NOMO-1 (cell line): ENCODE data around the gene ARHGAP18.
"Not testable (repeated sequence)": the region's sequence is repeated elsewhere in the genome, so short reads cannot be mapped to it uniquely, and the experiment has no call there.

Experiments used
- DNase-seq, 2 experiments: peaks; one replicate each; lab custom pipeline; 2025; ENCODE audit not compliant: unreplicated experiment in 2 of 2; lab: John Stamatoyannopoulos, UW

The ARHGAP18 gene

DNA sequence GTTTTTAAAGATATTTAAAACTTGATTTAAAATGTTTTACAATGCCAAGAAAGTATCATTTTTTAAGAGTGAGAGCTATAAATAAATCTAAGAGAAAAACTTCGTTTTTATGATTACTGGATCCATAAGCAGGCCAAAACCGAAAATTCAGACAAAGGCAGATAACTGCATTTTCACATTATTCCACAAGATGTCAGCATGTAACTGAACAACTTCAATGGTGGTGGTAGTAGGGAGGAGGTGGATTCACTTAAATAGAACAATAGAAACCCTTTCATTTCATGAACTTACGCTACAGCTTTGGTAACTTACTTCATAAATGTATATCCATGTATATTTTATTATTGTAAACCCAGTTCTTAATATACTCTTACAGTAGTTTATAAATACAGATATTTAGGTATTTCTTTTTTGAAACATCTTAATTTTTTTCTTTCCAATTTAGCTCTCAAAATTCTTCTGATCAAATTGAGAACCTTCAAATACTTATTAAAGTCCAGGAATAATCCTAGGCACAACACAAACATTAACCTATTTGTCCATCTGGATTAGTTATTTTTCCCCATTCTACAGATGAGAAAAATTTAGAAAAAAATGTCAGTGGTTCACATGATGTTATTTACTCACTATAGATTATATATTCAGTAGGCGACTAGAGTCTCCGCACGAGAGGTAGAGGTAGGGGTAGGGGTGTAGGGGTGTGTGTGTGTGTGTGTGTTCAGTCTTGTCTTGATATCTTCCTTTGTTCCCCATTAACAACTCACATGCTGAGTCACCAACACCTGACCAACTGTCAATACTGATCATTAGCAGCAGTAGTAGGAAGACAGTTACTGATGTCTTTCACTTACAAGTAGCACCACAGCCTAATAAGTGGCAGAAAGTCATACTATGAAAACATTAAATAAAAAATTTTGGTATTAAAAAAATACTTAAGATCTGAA lies 111.5 kb downstream of the ARHGAP18 start:
- peak; percentile 60 to 67 for DNase-seq

DNA sequence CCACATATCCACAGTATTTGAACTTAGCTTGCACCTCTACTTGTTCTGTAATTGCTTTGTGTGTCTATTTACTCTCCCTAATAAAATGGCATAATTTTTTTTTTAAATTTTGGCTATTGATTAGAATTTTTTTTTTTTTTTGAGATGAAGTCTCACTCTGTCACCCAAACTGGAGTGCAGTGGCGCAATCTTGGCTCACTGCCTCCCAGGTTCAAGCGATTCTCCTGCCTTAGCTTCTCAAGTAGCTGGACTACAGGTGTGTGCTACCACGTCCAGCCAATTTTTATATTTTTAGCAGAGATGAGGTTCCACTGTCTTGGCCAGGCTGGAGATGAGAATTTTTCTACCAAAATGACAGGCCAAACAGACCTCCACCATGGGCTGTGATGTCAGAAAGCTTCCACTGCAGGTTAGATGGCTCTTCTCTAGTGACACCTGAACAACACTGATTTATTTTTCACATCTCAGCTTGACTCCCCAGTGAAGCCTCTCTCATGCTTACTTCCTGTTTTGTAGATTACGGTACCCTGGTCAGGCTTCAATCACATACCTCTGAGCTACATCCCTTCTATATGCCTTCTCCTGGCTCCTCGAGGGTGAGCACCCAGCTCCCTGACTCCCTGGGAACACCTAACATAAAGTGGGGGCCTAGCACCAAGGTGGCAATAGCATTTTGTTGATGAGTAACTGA lies 112.8 kb downstream of the ARHGAP18 start:
- no peak for DNase-seq

DNA sequence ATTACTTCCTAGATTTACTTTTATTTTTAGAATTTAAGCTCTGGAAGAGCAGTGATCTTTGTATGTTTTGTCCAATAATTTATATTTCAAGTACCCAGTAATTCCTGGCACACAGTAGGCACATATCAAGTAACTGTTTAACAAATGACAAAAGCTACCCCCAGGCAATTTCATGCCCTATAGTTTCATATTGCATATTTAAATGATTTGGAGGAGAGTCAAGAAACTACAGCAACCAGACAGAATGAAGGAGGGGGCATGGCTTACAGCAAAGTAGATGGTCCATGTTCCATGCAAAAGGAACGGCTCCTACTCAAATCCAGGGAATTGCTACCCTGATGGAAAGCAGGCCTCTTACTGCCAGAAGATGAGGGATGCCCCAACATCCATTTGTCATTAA lies 113.5 kb downstream of the ARHGAP18 start:
- DNase-seq, result no peak

DNA sequence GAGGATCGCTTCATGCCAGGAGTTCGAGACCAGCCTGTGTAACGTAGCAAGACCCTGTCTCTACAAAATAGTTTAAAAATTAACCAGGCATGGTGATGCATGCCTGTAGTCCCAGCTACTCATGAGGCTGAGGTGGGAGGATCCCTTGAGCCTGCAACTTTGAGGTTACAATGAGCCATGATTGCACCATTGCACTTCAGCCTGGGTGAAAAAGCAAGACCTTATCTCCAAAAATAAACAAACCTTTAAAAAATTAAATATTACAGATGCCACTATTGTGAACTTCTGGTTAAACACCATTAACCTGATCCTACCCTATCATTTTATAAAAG lies 116.8 kb downstream of the ARHGAP18 start:
- no peak for DNase-seq

DNA sequence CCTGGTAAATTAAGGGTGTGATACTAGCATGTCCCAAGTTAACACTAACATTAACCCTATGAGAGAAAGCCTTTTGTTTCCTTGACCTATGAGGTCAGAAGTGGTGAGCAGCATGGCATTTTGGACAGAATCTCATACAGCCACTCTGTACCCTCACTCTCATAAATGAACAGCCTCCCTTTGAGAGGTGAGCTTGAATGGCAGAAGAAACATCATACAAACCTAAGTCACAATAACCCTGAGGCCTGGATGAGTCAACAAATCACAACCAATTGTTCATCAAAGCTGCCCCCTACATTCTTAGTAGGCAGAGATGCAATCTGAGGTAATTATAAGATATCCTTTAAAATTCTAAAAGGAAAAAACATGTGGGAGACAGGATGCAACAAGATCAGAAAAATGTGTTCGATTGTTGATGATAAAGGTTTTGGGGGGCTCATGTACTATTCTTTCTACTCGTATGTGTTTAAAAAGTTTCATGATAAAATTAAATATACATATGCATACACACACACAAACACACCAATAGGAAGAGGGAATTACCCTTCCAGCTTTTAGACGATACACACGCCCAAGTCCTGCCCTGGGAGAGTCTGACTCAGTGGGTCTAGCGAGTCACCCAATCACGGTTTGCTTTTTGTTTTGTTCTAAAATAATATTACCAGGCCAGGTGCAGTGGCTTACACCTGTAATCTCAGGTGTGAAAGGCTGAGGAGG lies 117.3 kb downstream of the ARHGAP18 start:
- DNase-seq, result no peak

DNA sequence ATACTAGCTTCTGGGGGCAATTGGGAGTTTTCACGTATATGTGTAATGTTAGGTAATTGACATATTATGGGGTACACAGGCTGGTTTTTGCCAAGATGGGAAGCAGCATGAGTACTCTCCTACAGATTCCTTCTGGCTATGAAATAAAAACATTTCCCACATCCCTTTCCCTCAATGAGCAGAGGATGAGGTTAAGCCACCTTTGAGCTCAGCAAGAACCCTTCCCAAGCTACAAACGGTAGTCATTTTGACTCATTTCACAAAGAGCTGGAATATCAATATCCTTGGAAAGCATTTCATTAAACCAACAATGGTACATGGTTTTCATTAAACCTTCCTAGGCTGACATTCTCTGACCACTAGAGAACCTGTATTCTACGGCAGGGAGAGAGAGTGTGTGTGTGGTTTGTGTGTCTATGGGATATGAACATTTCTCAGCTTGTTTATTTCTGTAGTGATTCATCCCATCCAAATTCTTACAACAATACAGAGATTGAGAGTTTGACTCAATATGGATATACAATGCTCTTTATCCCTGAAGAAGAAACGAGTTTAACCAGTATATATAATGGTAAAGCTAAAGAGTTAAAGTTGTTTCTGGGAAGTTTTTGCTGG lies 119.5 kb downstream of the ARHGAP18 start:
- no peak for DNase-seq

DNA sequence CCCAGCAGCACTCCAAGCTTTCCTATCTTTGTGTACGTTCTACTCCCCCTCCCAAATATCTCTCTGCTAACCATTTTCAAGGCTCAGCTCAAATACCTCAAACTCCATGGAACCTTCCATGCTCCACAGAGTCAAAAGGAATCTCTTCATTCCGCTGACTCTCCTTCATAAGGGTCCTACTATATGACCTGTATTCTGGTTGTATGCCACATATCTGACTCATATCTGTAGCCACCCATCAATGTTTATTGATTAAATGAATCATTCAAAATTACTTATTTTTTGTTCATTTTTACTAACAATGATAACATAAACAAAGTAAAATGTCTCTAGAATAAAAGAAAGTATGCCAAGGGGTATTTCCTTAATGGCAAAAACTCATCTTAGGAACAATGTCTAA lies 123.2 kb downstream of the ARHGAP18 start:
- DNase-seq, result no peak

DNA sequence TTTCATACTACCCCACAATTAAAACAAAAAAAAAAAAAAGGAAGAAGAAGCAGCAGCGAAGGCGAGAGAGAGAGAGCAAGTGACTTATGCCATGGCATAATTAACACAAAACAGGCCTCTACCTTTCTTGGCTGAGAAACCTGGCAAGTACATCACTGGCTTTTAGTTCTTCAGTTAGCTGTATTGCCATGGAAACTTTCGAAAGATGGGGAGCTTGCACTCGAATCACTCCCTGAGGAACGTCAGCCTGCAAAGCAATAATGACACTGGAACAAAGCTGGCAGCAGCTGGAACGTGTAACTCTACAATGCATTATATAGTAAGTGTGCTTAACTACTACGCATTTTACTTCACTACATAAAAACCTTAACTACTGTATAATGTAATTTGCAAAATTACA lies 126.1 kb downstream of the ARHGAP18 start:
- DNase-seq, result no peak

DNA sequence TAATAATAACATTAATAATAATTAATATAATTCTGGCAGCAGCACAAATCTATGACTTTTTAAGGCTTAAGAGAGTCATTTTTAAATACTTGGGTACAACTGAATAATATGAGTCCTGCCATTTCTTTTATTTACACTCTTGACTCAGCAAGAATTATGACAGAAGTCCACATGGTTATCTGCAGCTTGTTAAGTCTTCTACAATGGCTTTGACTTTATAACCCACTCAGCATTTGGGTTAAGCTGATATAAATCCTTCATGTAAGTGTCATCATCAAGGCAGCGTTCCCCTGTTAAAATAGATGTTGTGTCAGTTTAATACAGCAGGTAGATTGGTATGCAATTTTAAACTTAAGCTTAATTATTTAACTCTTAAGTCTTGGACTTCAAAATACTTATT lies 131.7 kb downstream of the ARHGAP18 start:
- no peak for DNase-seq

DNA sequence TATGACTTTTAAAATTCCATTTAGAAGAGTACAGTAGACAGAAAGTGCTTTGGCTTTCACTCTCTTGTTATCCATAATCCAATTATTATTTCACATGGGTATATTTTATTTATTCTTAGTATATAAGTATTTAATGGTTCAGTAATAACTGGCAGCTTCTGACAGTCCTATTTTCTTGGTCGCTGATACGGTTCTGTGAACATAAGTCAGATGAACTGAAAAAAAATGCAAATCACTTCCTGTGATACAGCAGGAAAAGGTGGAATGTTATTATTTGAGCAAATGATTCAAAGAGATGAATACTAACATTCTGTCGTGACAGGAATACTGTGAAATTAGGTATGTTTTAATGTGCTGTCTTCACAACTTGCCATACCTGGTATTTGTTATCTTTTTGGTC lies 132.3 kb downstream of the ARHGAP18 start:
- DNase-seq, result no peak

DNA sequence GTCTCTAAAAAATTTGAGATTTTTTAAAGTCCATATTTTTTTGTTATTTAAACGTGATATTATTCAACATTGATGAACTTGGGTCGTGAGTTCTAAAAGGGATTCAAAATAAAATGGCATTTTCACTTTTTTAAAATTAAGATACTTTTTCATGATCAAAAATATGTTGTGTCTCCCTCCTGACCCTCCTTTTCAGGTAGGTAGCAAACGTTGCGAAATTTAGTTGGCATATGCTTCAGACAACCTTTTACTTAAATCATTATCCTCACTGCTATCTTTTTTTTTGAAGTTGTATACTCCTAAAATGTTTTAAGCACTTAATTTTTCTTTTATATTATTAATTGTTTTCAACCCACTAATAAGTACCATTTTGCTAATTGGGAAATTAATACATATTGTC lies 133.5 kb downstream of the ARHGAP18 start:
- DNase-seq, result no peak

DNA sequence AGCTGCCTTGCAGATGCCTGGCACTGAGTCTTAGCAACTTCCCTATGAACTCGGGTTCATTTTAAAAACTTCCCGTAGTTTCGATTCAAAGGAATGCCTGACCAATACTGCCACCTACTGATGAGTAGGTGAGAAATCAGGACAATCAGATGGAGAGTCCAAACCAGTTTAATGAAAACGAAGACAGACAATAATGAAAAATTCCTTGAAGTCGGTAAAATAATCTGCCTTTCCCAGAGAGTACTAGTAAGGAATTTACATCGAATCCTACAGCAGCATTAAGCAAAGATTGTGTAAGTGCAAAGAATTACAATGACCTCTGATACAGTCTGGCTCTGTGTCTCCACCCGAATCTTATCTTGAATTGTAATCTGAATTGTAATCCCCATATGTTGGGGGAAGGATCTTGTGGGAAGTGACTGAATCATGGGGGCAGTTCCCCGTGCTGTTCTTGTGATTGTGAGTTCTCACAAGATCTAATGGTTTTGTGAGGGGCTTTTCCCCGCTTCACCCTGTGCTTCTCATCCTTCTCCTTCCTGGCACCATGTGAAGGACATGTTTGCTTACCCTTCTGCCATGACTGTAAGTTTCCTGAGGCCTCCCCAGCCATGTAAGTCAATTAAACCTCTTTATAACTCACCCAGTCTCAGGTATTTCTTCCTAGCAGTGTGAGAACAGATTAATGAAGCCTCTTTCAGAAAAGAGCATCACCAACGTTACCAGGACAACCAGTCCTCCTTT lies 134.4 kb downstream of the ARHGAP18 start:
- peak; percentile 18 to 66 for DNase-seq

DNA sequence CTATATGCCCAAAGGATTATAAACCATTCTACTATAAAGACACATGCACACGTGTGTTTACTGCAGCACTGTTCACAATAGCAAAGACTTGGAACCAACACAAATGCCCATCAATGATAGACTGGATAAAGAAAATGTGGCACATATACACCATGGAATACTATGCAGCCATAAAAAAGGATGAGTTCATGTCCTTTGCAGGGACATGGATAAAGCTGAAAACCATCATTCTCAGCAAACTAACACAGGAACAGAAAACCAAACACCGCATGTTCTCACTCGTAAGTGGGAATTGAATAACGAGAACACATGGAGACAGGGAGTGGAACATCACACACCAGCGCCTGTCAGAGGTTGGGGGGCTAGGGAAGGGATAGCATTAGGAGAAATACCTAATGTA lies 135.4 kb downstream of the ARHGAP18 start:
- not testable (repeated sequence) for DNase-seq

DNA sequence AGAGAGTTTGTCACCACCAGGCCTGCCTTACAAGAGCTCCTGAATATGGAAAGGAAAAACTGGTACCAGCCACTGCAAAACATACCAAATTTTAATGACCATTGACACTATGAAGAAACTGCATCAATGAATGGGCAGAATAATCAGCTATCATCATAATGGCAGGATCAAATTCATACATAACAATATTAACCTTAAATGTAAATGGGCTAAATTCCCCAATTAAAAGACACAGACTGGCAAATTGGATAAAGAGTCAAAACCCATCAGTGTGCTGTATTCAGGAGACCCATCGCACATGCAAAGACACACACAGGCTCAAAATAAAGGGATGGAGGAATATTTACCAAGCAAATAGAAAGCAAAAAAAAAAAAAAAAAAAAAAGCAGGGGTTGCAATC lies 139.0 kb downstream of the ARHGAP18 start:
- DNase-seq, result not testable (repeated sequence)

DNA sequence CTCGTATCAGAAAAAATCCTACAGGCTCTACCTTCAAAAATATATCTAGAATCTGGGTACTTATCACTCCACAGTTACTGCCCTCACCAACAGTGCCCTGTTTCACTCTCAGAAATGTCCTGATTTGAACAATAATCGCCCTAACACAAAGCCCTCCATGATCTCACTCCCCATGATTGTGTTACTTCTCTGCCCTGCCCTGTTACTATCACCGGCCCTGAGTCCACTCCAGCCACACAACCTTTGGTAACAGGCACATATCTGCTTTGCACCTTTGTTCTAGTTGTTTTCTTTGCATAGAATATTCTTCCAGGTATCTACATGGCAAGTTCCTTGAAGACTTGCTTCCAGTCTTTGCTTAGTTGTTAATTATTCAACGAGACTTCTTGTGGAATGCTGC lies 142.0 kb downstream of the ARHGAP18 start:
- no peak for DNase-seq

DNA sequence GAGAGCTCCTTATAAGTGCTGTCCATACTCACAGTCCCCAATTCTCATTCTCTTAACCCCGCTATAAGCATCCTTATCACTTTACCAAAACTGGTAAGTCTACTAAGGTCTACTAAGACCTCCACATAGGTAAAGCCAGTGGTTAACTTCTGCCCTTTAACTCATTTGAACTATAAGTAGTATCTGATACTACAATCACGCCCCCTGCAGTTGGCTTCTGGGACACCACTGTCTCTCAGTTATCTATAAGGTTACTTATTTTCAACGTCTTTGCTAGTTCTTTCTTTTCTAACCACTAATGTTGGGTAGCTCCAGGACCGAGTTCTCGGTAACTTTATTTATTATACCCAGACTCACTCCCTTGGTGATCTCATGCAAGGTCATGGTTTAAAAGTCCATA lies 142.6 kb downstream of the ARHGAP18 start:
- DNase-seq, result peak in 1 of 2 experiments; percentile 23

DNA sequence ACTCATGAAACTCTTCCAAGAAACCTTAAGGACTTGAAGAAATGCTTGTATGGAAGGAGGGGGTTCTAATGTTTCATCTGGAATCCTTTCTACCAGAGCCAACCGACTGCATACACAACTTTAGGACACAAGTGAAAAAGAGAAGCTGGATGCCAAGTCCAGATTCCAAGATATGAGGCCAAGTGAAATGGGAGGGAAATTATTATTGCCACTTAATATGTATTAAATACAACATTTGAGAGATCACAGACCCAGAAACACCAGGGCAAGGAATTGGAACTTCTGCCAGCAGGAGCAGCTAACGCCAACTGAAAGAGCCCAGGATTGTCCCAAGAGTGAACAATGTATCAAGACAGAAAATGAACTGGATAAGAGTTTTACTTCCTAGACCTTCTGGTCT lies 144.2 kb downstream of the ARHGAP18 start:
- no peak for DNase-seq

DNA sequence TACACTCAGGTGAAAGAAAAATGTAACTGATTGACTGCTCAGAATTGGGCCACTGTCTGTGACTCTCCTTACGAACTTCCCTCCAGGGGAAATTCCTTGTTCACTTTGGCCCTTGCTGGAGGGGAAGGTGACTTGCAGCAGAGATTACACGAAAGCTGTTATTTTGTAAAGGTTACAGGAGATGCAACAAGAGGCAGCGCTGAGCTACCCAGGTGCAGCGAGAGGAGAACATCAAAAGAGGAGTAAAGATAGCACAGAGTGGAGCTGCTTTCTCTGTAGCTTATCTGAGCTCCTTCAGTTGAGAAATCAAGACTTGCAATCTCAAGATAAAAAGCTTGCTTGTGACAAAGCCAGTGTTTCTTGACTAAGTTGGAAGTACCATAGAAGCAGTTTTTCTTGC lies 144.6 kb downstream of the ARHGAP18 start:
- no peak for DNase-seq

DNA sequence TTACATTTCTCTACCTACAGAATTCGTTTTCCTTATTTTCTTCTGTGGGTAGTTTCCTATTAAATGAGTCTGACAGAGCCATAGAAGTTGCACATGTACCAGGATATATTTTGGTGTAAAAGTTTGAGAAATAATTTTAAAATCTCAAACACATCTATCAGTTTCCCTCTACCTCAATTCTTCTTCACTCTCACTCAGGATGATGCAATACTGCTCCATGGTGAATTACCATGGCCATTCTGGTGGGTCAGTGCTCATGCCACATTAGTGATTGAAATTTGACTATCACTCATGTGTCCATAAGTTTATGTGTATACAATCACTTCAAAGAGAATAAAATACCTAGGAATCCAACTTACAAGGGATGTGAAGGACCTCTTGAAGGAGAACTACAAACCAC lies 151.7 kb downstream of the ARHGAP18 start:
- DNase-seq, result no peak

DNA sequence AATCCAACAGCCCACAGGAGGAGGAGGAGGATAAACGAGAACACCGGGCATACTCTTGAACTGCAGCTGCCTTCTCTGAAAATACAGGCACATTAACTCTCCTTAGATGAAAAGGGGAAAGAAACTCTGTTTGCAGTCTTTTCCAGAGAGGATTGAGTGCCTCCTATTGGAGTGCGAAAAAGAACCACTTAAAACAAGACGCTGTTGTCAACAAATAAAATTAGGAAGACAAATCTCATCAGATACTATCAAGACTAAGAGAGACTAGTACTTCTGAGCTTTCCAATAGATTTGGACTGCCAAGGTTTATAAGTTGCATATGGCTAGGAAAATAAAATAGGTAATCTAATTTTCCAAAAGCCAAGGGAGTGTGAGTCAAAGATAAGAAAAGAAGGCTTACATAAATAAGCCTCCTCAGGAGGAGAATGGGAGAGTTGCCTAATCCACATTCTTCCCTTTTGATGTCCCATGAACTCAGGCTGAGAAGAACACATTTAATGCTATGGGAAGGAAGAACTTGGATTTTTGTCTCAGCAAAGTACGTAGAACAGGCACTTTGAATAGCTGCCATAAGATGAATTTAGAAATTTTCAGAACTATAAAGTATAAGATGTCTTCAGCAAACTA lies 154.7 kb downstream of the ARHGAP18 start:
- no peak for DNase-seq
